T1000 (cell line): Measurements from ENCODE around the gene SYNPO2.
"Not testable (repeated sequence)": the region's sequence is repeated elsewhere in the genome, so short reads cannot be mapped to it uniquely, and the experiment has no call there.

Experiments
- DNase-seq: peaks from one replicate; lab custom pipeline; 2025; ENCODE audit warnings: mixed read lengths; lab: John Stamatoyannopoulos, UW

SYNPO2 gene

DNA sequence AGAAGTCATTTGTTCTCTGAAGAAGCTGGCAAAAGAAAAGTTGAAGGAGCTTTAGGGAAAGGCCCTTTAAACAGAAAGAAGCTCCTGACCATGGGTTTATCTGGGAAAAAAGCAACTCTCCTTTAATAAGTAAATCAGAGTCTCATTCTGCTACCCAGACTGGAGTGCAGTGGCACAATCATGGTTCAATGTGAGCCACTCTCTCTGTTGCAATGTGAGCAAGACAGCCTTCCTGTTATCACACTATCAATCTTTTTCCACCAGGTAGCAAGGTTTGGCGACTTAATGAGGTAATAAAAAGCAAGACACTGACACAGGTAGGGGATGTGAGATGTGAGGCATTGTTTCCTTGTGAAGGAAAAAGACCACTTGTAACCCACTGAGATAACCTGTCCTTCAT, 111.3 kb downstream of the SYNPO2 start:
- DNase-seq: no peak

GRCh38 chr4:119000400-119000799, 111.7 kb downstream of the SYNPO2 start:
- no peak for DNase-seq

DNA sequence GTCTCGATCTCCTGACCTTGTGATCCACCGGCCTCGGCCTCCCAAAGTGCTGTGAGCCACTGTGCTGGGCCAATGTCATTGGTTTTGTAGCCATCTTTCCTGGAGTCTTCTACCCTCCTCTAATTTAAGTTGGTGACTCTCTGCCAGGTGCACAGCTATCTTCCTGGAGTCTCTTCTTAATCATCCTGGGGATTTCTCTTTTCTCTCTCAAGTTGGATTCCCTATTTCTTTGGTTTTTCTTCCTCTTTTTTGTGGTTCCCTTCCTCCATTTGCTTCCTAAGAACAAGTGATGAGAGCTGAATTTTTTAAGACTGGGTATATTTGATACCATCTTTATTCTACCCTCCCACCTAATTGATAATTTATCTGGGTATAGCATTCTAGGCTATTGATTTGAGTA, 113.8 kb downstream of the SYNPO2 start:
- DNase-seq: no peak

DNA sequence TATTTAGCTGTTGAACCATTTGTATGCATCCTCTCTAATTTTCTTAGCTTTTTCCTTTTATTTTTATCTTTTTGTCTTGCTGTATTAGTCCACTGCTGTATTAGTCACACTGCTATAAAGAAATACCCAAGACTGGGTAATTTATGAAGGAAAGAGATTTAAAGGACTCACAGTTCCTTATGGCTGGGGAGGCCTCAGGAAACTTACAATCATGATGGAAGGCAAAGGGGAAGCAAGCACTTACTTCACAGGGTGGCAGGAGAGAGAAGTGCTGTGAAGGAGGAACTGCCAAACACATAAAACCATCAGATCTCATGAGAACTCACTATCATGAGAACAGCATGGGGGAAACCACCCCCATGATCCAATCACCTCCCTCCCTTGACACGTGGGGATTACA, 114.3 kb downstream of the SYNPO2 start:
- DNase-seq: not testable (repeated sequence)

DNA sequence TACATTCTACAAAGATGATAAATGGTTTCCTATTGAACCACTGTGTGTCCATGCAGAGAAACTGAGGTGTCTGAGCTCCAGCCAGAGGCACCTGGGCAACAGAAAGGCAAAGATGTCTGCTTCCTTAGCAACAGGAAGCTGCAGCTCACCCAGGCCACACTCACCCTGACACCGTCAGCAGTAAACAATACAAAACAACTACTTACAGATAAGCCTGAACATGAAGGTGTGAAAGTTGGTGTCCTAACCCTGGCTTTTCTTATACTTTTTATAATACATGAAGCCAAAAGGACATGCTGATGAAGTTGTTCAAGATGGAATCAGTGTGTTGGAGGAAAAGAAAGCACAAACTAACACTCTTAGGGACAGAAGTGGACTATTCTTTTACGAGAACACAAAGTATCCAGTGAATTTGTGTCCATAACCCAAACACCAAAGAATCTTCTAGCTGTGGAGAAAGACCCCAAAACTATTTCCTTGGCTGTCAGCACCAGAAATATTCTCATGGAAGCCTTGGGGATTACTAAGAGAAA, 117.3 kb downstream of the SYNPO2 start:
- DNase-seq: no peak

- no peak for DNase-seq
These were observed 120.1 kb downstream of the SYNPO2 start for GRCh38 chr4:119008761-119009160.

GRCh38 chr4:119010221-119010620, 121.6 kb downstream of the SYNPO2 start:
- DNase-seq: not testable (repeated sequence)

DNA sequence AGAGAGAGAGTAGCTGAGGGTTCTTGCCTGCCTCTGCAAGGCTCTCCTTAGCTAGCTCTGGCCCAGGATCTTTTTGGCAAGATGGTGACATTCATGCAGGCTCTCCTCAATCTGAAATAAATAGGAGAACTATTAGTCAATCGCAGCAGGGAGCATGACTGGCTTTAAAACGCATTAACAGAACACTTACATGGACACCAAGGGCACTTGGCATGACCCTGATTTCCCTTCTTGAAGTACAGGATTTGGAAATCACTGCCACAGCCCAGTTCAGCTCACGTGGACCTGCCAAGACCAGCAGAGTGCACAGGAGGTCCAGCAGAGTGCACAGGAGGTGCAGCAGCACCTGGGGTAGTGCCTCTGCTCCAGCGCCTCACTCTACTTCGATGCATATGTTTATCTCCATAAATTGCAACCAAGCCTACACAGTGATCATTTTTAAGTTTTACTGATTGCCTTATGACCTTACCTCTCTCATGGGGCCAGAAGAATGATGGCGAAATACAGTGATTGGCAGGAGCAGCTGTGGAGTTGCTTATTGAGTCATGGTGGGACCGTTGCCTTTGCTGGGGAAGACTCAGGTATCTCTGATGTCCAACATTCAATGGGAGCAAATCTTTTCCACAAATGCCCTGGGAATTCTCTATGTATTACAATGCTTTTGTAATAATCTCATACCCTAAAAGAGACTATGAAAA, 122.4 kb downstream of the SYNPO2 start:
- no peak for DNase-seq

DNA sequence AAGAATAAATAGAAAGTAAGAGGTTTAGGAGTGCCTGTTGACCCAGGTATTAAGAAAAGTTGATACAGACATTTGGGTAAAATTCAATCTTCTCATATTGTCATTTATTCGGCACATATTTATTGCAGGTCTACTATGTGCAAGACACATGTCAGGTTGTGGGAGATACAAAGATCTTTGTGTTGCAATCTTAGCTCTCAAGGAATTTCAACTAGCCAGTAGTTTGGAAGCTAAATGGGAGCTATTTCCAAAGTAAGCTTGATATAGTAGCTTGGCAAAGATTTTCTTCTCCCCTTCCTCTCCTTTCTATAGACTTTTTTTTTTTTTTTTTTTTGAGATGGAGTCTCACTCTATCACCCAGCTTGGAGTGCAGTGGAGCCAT, 122.9 kb downstream of the SYNPO2 start:
- DNase-seq: no peak

- DNase-seq: no peak
These were observed 126.0 kb downstream of the SYNPO2 start for GRCh38 chr4:119014658-119015057.

GRCh38 chr4:119016636-119017035, 128.0 kb downstream of the SYNPO2 start:
- DNase-seq: no peak

DNA sequence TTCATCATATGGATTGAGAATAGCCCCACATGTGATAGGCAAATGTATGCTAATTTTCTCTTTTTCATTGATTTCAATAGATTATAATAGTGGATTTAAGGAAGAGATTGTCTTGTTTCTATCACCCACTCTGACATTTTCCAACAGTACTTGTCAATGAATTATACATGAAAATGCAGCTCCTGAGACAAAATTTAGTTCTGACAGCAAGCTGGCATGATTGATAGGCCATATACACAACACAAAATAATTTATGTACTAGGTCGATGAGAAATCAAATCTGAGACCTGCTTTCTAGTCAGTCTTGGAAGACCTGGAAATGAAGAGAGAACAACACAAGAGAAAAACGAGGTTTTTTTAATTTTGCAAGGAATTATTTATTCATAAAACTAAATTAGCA, 129.0 kb downstream of the SYNPO2 start:
- DNase-seq: no peak

- DNase-seq: no peak
These were observed 131.5 kb downstream of the SYNPO2 start for GRCh38 chr4:119020158-119020557.

GRCh38 chr4:119022520-119022919, 133.9 kb downstream of the SYNPO2 start:
- DNase-seq: not testable (repeated sequence)

DNA sequence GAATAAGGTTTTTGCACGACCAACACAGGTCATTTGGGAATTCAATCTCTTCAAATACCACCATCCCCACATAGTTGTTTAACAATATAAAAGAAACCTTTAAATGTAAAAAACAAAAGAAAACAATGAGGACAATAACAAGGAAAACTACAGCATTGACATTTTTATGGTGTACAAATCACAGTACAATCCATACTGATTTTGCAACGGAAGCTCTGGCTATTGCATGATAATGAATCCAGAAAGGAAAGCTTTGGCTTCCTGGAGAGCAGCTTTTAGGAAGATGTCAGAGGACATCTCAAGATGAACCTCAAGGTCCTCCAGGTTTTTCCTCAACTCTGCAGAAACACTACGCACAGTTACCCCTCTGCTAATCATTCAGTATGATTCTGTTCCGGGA, 135.4 kb downstream of the SYNPO2 start:
- no peak for DNase-seq

DNA sequence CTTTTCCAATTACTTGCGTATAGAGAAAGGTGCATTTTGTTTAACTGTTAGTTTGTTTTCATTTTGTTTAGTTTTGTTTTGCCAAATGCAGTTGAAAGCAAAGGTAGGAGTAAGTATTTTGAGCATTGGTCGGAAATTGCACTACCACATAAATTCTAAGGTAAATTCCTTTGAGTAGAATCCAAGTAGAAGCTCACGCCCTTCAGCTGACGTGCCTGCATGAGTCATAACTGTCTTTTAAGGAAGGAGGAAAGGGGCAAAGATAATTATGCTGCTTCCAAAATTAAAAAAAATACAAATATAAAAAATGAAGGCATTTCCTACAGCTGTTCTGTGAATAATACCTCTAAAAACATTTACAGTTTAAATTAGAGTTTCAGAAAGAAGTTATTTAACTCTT, 136.8 kb downstream of the SYNPO2 start:
- no peak for DNase-seq

DNA sequence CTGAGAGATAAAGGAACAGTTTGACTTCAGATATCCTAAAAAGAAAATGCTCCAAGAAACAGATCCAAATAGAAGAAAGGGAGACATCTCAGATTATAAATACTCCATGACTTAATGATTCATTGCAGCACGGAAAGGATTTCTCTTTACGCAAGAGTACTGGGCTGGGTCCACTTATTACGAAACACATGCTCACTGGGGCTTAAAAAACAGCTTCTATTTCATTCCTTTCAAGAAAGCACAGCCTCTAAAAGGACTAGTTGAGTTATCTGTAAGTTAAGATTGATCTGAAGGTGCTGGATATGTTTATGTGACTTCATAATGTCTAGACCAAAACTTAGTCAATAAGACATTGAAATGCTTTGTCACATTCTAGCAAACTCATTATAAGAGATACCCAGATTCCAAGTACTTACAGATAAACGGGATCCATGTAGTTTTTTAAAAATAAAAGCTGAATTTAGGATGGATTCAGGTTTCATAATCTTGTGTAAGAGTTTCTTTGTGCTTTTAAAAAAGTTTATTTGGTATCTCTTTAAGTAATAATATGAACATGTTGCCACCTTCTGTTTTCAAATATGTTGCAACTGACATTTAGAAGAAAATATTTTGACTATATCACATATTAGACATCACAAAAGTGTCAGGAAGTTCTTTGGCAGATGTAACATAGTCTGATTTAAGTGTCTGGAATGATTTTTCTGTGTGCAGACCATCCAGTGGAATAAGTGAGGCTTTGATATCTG, 137.4 kb downstream of the SYNPO2 start:
- no peak for DNase-seq

GRCh38 chr4:119026662-119027444, 138.2 kb downstream of the SYNPO2 start:
- DNase-seq: no peak

GRCh38 chr4:119027811-119028210, 139.2 kb downstream of the SYNPO2 start:
- DNase-seq: no peak

- no peak for DNase-seq
These were observed 139.6 kb downstream of the SYNPO2 start for GRCh38 chr4:119028296-119028695.

GRCh38 chr4:119029847-119030535, 141.3 kb downstream of the SYNPO2 start:
- DNase-seq: no peak

DNA sequence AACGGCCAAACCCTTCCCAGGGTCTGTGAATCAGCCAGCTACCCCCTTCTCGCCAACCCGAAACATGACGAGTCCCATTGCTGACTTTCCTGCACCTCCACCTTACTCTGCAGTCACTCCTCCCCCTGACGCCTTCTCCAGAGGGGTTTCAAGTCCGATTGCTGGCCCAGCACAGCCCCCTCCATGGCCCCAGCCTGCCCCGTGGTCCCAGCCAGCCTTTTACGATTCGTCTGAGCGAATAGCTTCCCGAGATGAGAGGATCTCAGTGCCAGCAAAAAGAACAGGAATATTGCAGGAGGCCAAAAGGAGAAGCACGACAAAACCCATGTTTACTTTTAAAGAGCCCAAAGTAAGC, 141.9 kb downstream of the SYNPO2 start:
- DNase-seq: no peak
